Colonic mucosa (tissue), 4 donors: ENCODE results near the gene LRRFIP1. TPM values are rescaled to one million over a fixed set of nuclear protein-coding genes. Genes with fewer than 3 reads are reported as not detected.

ENCODE experiments used
- DNase-seq: peaks from one replicate; pipeline ENCODE4 v3.0.0-alpha.2; 2020
- H3K27ac ChIP-seq: fragments of 200-600 bp; one replicate; pipeline ENCODE4 v1.8.0; 2021
- H3K27me3 ChIP-seq: fragments of 200-600 bp; one replicate; pipeline ENCODE4 v1.8.0; 2021
- H3K36me3 ChIP-seq: fragments of 200-600 bp; one replicate; pipeline ENCODE4 v1.8.0; 2021
- H3K4me1 ChIP-seq: fragments of 200-600 bp; one replicate; pipeline ENCODE4 v1.8.0; 2021; ENCODE audit warnings: mild to moderate bottlenecking
- H3K4me3 ChIP-seq: fragments of 200-600 bp; one replicate; pipeline ENCODE4 v1.8.0; 2021
- H3K9ac ChIP-seq, 2 donors: one replicate each; pipeline ENCODE4 v1.7.0; 2013; ENCODE audit warnings: control low read depth in 2 of 2, low read depth in 2 of 2, low read length in 2 of 2
- H3K9me3 ChIP-seq: fragments of 200-600 bp; one replicate; pipeline ENCODE4 v1.8.0; 2021
- intact Hi-C: fragments of 100-400 bp; cut with DNase I; formaldehyde crosslinking; loops from one replicate; pipeline ENCODE4 v1.14.1; 2022
- total RNA-seq, 2 donors: library from RNA; stranded (reverse); fragmentation: NEBNext Ultra II Directional in 1 of 2; extraction: Animal tissue kit (Norgen Biotek cat#: 25700) in 1 of 2; gene quantifications; one replicate each; pipeline ENCODE4 v1.2.1, GENCODE V29; 2021
- TF ChIP-seq, protein P1 (sequence below): fragments of 200-600 bp; IDR thresholded peaks from one replicate; pipeline ENCODE4 v1.8.0; 2022; ENCODE audit warnings: antibody characterized with exemption, mild to moderate bottlenecking
- donor health status: healthy.
- donor health status: DM: no; HTN: no; CAD: no.
- donor health status: DM: no; HTN: no; CAD: no.

Gene LRRFIP1
- total RNA-seq, 2 donors from 2014 or later: 114 to 133 TPM

DNA sequence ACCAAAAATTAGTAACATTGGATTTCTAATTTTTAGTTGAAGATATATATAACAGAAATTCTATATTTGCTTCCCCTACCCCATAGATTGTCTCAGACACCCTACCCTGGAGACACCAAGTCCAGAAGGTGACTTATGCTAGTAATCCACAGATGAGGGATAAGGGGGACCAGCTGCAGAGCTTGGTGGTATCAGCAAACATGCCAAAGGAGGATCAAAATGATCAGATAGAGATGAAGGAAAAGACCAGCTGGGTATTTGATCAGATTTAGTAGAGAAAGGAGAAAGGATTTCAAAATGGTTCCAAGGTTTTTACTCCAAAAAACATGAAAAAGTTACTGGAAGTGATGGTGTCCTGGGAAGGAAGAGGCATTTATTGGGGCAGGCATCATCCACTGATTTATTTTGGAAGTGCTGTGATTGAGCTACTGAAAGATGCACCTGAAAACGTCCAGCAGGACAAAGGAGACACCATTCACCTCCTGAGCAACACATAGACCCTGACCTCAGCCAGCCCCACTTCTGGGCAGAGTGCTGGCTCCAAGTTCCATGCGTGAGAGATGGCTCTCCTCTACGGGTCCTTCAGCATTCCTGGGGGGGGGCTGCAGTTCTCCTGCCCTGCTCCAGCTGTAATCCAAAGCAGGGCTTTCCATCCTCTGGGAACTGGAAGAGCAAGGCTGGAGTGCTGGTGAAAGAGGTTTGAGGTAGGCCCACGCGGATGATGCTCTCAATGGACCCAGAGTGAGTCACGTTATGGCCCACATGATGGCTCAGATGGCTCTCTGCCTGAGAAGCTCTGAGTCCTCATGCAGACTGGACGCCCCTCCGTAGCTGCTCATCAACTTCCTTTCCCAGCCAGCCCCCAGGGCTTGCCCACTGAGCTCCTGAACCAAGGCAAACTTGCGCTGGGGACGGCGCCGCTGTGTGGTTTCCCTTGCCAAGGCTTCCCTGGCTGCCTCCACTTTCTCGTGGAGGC lies 3.7 kb upstream of the LRRFIP1 start:
- Histone ChIP-seq H3K9me3 (no peaks in the 10 kb centered on the region), H3K9ac (no peak overlapping the region), H3K4me1 (peaks cover 5% of the 10 kb centered on the region), H3K27ac (no peak overlapping the region), H3K36me3 (no peaks in the 10 kb centered on the region), H3K27me3 (no peaks in the 10 kb centered on the region), H3K4me3 (no peak overlapping the region)
- TF ChIP-seq, protein P1, sequence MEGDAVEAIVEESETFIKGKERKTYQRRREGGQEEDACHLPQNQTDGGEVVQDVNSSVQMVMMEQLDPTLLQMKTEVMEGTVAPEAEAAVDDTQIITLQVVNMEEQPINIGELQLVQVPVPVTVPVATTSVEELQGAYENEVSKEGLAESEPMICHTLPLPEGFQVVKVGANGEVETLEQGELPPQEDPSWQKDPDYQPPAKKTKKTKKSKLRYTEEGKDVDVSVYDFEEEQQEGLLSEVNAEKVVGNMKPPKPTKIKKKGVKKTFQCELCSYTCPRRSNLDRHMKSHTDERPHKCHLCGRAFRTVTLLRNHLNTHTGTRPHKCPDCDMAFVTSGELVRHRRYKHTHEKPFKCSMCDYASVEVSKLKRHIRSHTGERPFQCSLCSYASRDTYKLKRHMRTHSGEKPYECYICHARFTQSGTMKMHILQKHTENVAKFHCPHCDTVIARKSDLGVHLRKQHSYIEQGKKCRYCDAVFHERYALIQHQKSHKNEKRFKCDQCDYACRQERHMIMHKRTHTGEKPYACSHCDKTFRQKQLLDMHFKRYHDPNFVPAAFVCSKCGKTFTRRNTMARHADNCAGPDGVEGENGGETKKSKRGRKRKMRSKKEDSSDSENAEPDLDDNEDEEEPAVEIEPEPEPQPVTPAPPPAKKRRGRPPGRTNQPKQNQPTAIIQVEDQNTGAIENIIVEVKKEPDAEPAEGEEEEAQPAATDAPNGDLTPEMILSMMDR: no peak
- no peak for DNase-seq
- intact Hi-C loops: no loop called here

DNA sequence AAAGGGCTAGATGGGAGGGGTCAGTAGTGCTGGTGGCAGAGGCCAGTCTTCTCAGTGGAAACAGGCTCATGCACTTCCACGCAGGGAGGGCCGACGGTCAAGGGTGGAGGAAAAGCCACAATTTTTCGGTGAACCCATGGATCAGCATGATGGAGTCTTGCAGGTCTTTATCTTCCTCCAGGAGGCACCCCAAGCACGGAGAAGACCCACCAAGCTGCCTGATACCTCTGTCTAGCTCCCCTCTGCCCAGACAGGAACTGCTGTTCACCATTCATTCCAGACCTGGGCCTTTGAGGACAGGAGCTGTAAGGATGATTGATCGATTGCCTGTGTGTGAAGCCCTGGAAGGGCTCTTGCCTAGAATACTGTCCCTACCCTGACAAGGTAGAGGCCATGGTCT lies 2.8 kb upstream of the LRRFIP1 start:
- Histone ChIP-seq H3K9ac (no peak overlapping the region), H3K27ac (no peak overlapping the region), H3K9me3 (no peaks in the 10 kb centered on the region), H3K36me3 (no peaks in the 10 kb centered on the region), H3K4me1 (peaks cover 5% of the 10 kb centered on the region), H3K27me3 (no peaks in the 10 kb centered on the region), H3K4me3 (no peak overlapping the region)
- no peak for DNase-seq
- intact Hi-C loops: no loop called here
- TF ChIP-seq, protein P1: no peak

DNA sequence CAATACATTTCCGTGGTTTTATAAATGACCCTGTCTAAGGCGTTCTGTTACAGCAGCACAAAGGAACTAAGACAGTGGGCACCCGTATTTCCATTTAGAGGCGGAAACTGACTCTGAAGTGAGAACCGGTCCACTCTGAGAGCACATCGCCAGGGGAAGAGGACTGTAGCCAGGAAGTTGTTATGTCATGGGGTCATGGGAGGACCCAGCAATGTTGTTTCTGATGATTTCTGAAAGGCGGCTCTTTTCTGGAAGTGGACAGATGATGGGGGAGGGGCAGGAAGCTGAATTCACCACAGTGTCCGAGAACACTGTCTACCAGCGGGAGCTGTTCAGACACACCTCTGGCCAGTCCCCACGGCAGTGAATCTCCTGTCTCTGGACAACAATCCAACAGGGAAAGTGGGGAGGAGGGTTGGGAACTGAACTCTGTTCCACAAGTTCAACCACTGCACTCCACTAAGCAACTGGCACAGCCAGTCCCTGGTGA lies 2.1 kb upstream of the LRRFIP1 start:
- no peak for DNase-seq

DNA sequence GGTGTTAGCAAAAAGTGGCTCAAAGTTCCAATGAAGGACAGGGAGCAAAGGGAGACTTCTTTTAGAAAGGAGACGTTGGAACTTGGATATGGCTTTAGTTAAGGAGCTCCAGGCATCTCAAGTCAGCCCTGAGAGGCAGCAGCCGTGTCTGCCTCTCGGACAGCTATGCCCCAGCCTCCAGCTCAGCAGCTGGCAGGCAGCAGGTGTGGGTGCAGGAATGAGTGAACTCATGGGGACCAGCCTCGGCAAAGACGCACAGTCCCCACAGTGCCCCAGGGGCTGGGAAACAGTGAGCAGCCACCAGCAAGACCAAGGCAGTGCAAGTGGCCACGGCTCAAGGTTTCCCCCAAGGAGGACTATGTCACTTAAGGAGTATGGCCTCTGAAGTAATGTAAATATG lies 1.6 kb upstream of the LRRFIP1 start:
- H3K4me3 ChIP-seq: no peak overlapping the region
- H3K36me3 ChIP-seq: no peaks in the 10 kb centered on the region
- H3K27ac ChIP-seq: no peak overlapping the region
- no peak for DNase-seq
- peaks cover 5% of the 10 kb centered on the region for H3K4me1 ChIP-seq
- no peaks in the 10 kb centered on the region for H3K27me3 ChIP-seq
- intact Hi-C loops: no loop called here
- no peaks in the 10 kb centered on the region for H3K9me3 ChIP-seq
- TF ChIP-seq, protein P1: no peak
- no peak overlapping the region for H3K9ac ChIP-seq

More for the DNA sequence above, 2.1 kb upstream of the LRRFIP1 start:
- Histone ChIP-seq H3K9me3 (no peaks in the 10 kb centered on the region), H3K9ac (no peak overlapping the region), H3K27me3 (no peaks in the 10 kb centered on the region), H3K4me3 (no peak overlapping the region), H3K4me1 (peaks cover 5% of the 10 kb centered on the region), H3K36me3 (no peaks in the 10 kb centered on the region), H3K27ac (no peak overlapping the region)
- TF ChIP-seq, protein P1: no peak
- intact Hi-C loops: no loop called here

DNA sequence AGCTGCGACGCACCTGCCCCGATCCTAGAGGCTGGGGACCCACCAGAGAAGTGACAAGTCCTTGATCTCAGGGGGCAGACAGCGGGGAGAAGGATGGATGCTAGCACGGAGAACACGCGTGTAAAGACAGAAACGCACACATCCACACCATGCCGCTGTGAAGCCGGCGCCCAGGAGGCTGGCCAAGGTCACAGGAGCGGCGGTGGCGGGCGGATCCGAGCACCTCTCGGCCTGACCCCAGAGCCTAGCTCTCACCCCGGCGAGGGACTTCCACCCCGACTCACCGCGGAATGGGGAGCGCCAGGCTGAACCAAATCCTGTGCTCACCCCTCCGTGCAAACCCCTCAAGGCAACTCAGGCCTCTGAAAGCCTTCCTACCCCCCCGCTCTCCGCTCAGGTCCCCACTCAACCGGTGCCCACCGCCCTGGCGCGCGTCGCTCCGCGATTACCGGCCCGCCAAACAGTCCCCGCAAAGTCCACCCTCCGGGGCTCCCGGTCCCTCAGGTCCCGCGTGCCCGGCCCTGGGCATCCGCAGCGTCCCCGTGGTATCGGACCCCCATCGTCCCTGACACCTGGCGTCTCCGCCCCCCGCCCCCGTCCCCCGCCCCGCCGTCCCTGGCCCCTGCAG lies 460 bp upstream of the LRRFIP1 start:
- Histone ChIP-seq H3K27me3 (no peaks in the 10 kb centered on the region), H3K9me3 (no peaks in the 10 kb centered on the region), H3K9ac (peak overlapping the region in 1 of 2 donors; percentile 50), H3K4me3 (peak overlapping the region; percentile 53), H3K4me1 (peaks cover 5% of the 10 kb centered on the region), H3K36me3 (no peaks in the 10 kb centered on the region), H3K27ac (no peak overlapping the region)
- no peak for DNase-seq
- intact Hi-C loops: no loop called here
- TF ChIP-seq, protein P1: no peak
